Activated CD8-positive, alpha-beta T cell treated with anti-CD3 and anti-CD28 coated beads, Interleukin-2, amount 10 ng/mL, durations not matched to agents 7 days and 5 days (primary cell): ENCODE results near the gene ABCA2. TPM values are rescaled to one million over a fixed set of nuclear protein-coding genes. Genes with fewer than 3 reads are reported as not detected.
A peak's percentile ranks its signal among the peaks of the same experiment; 100 is the strongest.

Source experiments
- ATAC-seq: fragments of 150-1000 bp; cut with Tn5 transposase; one replicate; pipeline ENCODE4 v1.10.0; 2021; ENCODE audit warnings: moderate library complexity
- CTCF ChIA-PET: fragments of 350-600 bp; sonication (Branson Sonifier 250); formaldehyde crosslinking; loops from one replicate; lab custom pipeline; 2021; ENCODE audit warnings: antibody characterized with exemption; lab: Charles Lee
- POLR2A ChIA-PET: fragments of 350-600 bp; sonication (Branson Sonifier 250); formaldehyde crosslinking; loops from one replicate; lab custom pipeline; 2021; ENCODE audit warnings: antibody characterized with exemption; lab: Charles Lee
- DNase-seq: peaks from one replicate; pipeline ENCODE4 v3.0.0-alpha.2; 2020
- H3K27ac Mint-ChIP-seq: one replicate; pipeline ENCODE4 v1.8.0; 2021; ENCODE audit warnings: mild to moderate bottlenecking, mixed read lengths
- H3K27me3 Mint-ChIP-seq: one replicate; pipeline ENCODE4 v1.8.0; 2021; ENCODE audit warnings: low read depth, mixed read lengths
- H3K36me3 Mint-ChIP-seq: one replicate; pipeline ENCODE4 v1.8.0; 2021; ENCODE audit warnings: low read depth, mixed read lengths
- H3K4me1 Mint-ChIP-seq: one replicate; pipeline ENCODE4 v1.8.0; 2021; ENCODE audit warnings: low read depth, mixed read lengths
- H3K4me3 Mint-ChIP-seq: one replicate; pipeline ENCODE4 v1.8.0; 2021; ENCODE audit warnings: mild to moderate bottlenecking, mixed read lengths
- H3K9me3 Mint-ChIP-seq: one replicate; pipeline ENCODE4 v1.8.0; 2022; ENCODE audit warnings: mixed read lengths; ENCODE audit not compliant: insufficient read depth
- total RNA-seq, 2 experiments: library from RNA; stranded (reverse); gene quantifications; one replicate each; pipeline ENCODE4 v1.2.3, GENCODE V29; 2021

ABCA2 gene
- total RNA-seq, 2 experiments from 2014 or later, result 61.5 to 62.0 TPM

- POLR2A ChIA-PET, result interaction anchor here (0.6 kb wide), 1 partner anchor 52 kb away, joined by 3 read pairs; no protein-coding TSS in a partner anchor
- peak overlapping the region; percentile 64 for H3K27ac Mint-ChIP-seq
Observed at GRCh38 chr9:136962701-136963248, 65.3 kb downstream of the ABCA2 start.

DNA sequence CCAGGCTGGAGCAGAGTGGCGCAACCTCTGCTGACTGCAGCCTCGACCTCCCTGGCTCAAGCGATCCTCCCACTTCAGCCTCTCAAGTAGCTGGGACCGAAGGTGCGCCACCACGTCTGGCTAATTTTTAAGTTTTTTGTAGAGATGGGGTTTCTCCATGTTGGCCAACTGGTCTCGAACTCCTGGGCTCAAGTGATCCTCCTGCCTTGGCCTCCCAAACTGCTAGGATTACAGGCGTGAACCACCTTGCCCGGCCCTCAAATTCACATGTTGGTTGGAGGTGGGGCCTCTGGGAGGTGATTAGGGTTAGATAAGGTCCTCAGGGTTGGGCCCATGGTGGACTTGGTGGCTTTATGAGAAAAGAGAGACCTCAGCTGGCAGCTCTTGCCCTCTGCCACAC, 65.9 kb downstream of the ABCA2 start:
- H3K9me3 Mint-ChIP-seq, result no peaks in the 10 kb centered on the region
- CTCF ChIA-PET, result interaction anchor here (1.2 kb wide), 2 partner anchors 13 to 73 kb away, joined by 3 to 4 read pairs; no protein-coding TSS in a partner anchor
- H3K4me3 Mint-ChIP-seq, result no peak overlapping the region
- POLR2A ChIA-PET, result interaction anchor here (0.6 kb wide), 1 partner anchor 52 kb away, joined by 3 read pairs; no protein-coding TSS in a partner anchor
- H3K27ac Mint-ChIP-seq, result no peak overlapping the region
- H3K4me1 Mint-ChIP-seq, result peaks cover 59% of the 10 kb centered on the region
- no peak for ATAC-seq
- H3K27me3 Mint-ChIP-seq, result no peaks in the 10 kb centered on the region
- DNase-seq, result no peak
- no peaks in the 10 kb centered on the region for H3K36me3 Mint-ChIP-seq

More at GRCh38 chr9:136962701-136963248, 65.3 kb downstream of the ABCA2 start:
- CTCF ChIA-PET, result interaction anchor here (1.2 kb wide), 1 partner anchor 12 kb away, joined by 3 read pairs; no protein-coding TSS in a partner anchor
- ATAC-seq, result no peak
- no peak for DNase-seq
- Mint-ChIP-seq H3K27me3 (no peaks in the 10 kb centered on the region), H3K4me1 (peaks cover 59% of the 10 kb centered on the region), H3K36me3 (no peaks in the 10 kb centered on the region), H3K9me3 (no peaks in the 10 kb centered on the region), H3K4me3 (no peak overlapping the region)

DNA sequence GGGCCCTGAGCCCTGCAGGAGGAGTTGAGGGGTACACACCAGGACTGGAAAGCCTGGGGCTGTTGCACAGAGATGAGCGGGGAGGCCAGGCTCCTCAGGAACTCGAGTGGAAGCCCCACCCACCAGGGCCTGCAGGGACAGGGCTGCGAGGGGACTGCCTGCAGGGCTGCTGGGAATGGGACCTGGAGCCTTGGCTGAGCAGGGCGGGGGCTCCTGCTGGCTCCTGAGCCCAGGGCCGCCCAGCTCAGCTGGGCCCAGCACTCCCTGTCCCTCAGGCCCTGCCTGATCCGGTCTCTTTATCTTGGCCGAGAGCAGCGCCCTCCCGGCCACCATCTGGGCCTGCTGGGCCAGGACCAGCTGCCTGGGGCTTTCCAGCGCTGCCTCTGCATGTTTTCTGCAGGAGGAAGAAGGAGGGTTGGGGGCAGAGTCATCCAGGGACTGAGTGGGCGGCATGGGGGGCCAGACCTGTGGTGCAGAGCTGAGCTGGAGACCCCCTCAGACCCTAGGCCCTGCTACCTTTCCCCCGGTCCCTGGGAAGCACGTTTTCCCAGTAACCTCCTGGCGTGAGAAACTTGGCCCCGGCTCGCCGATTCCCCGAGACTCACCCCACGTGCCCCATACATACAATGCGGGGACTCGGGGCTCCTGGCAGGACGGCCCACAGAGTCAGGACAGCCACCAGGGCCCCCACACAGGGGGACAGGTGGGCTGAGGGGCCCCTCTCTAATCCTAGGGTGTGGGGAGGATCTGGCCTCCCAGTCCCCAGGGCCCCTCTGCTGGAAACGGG, 66.6 kb downstream of the ABCA2 start:
- DNase-seq (no peak), ATAC-seq (no peak)
- ChIA-PET POLR2A (no interaction called here), CTCF (interaction anchor here (1.2 kb wide), 2 partner anchors 14 to 74 kb away, joined by 3 to 4 read pairs; no protein-coding TSS in a partner anchor)
- no peaks in the 10 kb centered on the region for H3K9me3 Mint-ChIP-seq
- peaks cover 57% of the 10 kb centered on the region for H3K4me1 Mint-ChIP-seq
- H3K36me3 Mint-ChIP-seq, result no peaks in the 10 kb centered on the region
- no peaks in the 10 kb centered on the region for H3K27me3 Mint-ChIP-seq
- no peak overlapping the region for H3K27ac Mint-ChIP-seq
- H3K4me3 Mint-ChIP-seq, result no peak overlapping the region

DNA sequence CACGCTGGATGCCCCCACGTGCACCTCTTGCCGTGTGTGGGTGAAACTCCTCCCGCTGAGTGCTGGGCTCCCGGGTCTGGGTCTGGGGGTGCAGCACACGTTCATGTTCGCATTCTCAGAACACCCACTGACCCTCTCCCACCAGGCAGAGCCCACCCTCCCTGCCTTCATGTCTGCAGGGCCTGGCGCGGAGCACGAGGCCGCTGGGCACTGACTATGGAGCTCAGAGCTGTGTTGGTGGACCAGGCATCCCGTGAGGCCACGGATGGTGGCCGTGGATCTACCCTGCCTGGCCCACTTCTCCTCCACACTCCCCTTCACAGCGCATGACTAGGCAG, 67.1 kb downstream of the ABCA2 start:
- POLR2A ChIA-PET, result no interaction called here
- no peak for ATAC-seq
- CTCF ChIA-PET, result interaction anchor here (1.2 kb wide), 1 partner anchor 74 kb away, joined by 4 read pairs; no protein-coding TSS in a partner anchor
- DNase-seq, result no peak
- H3K4me1 Mint-ChIP-seq, result peaks cover 52% of the 10 kb centered on the region
- H3K36me3 Mint-ChIP-seq, result no peaks in the 10 kb centered on the region
- H3K27ac Mint-ChIP-seq, result no peak overlapping the region
- H3K27me3 Mint-ChIP-seq, result no peaks in the 10 kb centered on the region
- no peaks in the 10 kb centered on the region for H3K9me3 Mint-ChIP-seq
- H3K4me3 Mint-ChIP-seq, result no peak overlapping the region

DNA sequence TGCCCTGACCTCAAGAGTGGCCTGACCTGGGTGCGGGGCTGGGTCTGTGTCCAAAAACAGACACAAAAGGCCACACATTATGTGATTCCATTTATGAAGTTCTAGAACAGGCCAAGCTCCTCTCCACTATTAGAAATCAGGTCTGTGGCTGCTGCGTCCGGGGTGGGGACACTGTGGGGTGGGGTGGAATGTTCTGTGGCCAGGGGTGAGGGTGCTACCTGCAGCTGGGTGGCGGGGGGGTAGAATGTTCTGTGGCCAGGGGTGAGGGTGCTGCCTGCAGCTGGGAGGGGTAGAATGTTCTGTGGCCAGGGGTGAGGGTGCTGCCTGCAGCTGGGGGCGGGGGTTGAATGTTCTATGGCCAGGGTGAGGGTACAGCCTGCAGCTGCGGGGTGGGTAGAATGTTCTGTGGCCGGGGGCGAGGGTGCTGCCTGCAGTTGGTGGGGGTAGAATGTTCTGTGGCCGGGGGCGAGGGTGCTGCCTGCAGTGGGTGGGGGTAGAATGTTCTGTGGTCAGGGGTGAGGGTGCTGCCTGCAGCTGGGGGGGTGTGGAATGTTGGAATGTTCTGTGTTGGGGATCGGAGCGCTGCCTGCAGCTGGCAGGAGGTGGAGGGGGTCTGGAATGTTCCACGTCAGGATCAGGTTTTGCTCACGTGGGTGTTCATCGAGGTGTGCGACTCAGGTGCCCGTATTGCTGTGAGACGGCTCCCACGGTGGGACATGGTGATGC, 67.7 kb downstream of the ABCA2 start:
- peaks cover 46% of the 10 kb centered on the region for H3K4me1 Mint-ChIP-seq
- peak overlapping the region; percentile 31 for H3K4me3 Mint-ChIP-seq
- ChIA-PET POLR2A (interaction anchor here (0.6 to 0.9 kb wide), 2 partner anchors 11 to 69 kb away, joined by 3 read pairs; no protein-coding TSS in a partner anchor), CTCF (interaction anchor here (1.4 to 1.5 kb wide), 2 partner anchors 12 to 75 kb away, joined by 4 read pairs; no protein-coding TSS in a partner anchor)
- no peaks in the 10 kb centered on the region for H3K9me3 Mint-ChIP-seq
- no peaks in the 10 kb centered on the region for H3K36me3 Mint-ChIP-seq
- H3K27me3 Mint-ChIP-seq, result no peaks in the 10 kb centered on the region
- DNase-seq (peak; percentile 63), ATAC-seq (peak; percentile 44)
- peak overlapping the region; percentile 89 for H3K27ac Mint-ChIP-seq

- ChIA-PET CTCF (interaction anchor here (1.4 to 1.5 kb wide), 2 partner anchors 11 to 76 kb away, joined by 4 read pairs; no protein-coding TSS in a partner anchor), POLR2A (interaction anchor here (0.6 to 0.9 kb wide), 2 partner anchors 12 to 71 kb away, joined by 3 read pairs; no protein-coding TSS in a partner anchor)
- Mint-ChIP-seq H3K9me3 (no peaks in the 10 kb centered on the region), H3K27ac (peak overlapping the region; percentile 34), H3K4me1 (peaks cover 36% of the 10 kb centered on the region), H3K27me3 (no peaks in the 10 kb centered on the region), H3K4me3 (no peak overlapping the region), H3K36me3 (no peaks in the 10 kb centered on the region)
- ATAC-seq (no peak), DNase-seq (no peak)
Observed at GRCh38 chr9:136958898-136959850, 68.9 kb downstream of the ABCA2 start.

GRCh38 chr9:136958473-136958872, 69.6 kb downstream of the ABCA2 start:
- H3K9me3 Mint-ChIP-seq, result no peaks in the 10 kb centered on the region
- H3K4me1 Mint-ChIP-seq, result peaks cover 35% of the 10 kb centered on the region
- H3K4me3 Mint-ChIP-seq, result no peak overlapping the region
- DNase-seq (no peak), ATAC-seq (no peak)
- no peak overlapping the region for H3K27ac Mint-ChIP-seq
- H3K36me3 Mint-ChIP-seq, result no peaks in the 10 kb centered on the region
- ChIA-PET CTCF (no interaction called here), POLR2A (no interaction called here)
- H3K27me3 Mint-ChIP-seq, result no peaks in the 10 kb centered on the region

DNA sequence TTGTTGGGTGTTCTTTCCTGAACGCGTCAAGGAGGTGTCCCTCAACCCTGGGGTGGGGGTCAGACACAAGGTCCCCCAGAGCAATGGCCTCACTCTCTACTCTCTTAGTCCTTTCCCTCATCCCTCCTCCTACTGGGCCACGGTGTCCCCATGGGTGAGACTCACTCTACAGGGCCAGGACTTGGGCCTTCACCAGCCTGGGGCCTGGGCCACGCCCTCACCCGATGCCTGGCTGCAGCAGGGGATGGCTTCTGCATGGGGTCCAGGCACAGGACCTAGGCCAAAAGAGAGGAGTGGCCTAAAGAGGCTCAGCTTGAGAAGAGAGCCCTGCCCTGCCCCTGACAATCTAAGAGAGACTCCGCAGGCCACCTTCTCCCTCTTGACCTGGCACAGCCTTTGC, 70.1 kb downstream of the ABCA2 start:
- Mint-ChIP-seq H3K4me3 (no peak overlapping the region), H3K27me3 (no peaks in the 10 kb centered on the region), H3K27ac (peak overlapping the region; percentile 30), H3K9me3 (no peaks in the 10 kb centered on the region), H3K4me1 (peaks cover 29% of the 10 kb centered on the region), H3K36me3 (no peaks in the 10 kb centered on the region)
- ATAC-seq, result no peak
- DNase-seq, result no peak
- CTCF ChIA-PET, result no interaction called here
- POLR2A ChIA-PET, result no interaction called here

DNA sequence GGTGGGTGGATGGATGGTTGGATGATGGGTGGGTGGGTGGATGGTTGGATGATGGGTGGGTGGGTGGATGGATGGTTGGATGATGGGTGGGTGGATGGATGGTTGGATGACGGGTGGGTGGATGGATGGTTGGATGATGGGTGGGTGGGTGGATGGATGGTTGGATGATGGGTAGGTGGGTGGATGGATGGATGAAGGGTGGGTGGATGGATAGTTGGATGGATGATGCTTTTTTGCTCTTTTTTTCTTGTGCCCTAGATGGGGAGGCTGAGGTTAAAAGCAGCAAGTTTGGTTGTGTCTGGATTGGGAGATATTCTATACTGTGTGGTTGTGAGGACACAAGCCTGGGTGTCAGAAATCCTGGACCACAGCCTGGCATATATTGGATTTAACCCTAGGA, 70.6 kb downstream of the ABCA2 start:
- no peak for ATAC-seq
- no peaks in the 10 kb centered on the region for H3K27me3 Mint-ChIP-seq
- no peak overlapping the region for H3K4me3 Mint-ChIP-seq
- CTCF ChIA-PET, result no interaction called here
- H3K4me1 Mint-ChIP-seq, result peaks cover 25% of the 10 kb centered on the region
- POLR2A ChIA-PET, result no interaction called here
- no peak for DNase-seq
- no peaks in the 10 kb centered on the region for H3K9me3 Mint-ChIP-seq
- no peak overlapping the region for H3K27ac Mint-ChIP-seq
- no peaks in the 10 kb centered on the region for H3K36me3 Mint-ChIP-seq
